K562 (cell line): Measurements from ENCODE around the gene ZNF18. TPM values are rescaled to one million over a fixed set of nuclear protein-coding genes. Genes with fewer than 3 reads are reported as not detected.

Source experiments
- ATAC-seq: fragments of 200-7000 bp; cut with Tn5 transposase; 3 replicates; pipeline ENCODE4 v1.9.1; 2020; ENCODE audit warnings: moderate library complexity
- BruUV-seq: library from RNA; stranded (reverse); fragments of 400-500 nt; replicated peaks from 2 replicates; lab custom pipeline; 2021; lab: Mats Ljungman, UMichigan
- CTCF ChIA-PET: fragments of 300-600 bp; formaldehyde crosslinking; extraction: SDS; loops from one replicate; lab custom pipeline; 2021; ENCODE audit warnings: low intra/inter-chr PET ratio; lab: Yijun Ruan, JAX
- POLR2A ChIA-PET: fragments of 300-600, 350-650 bp; sonication (Branson Sonifier 250); formaldehyde crosslinking; extraction: SDS; loops from one replicate; lab custom pipeline; 2021; ENCODE audit warnings: antibody characterized with exemption, inconsistent platforms; lab: Yijun Ruan, JAX
- DNase-seq, 4 experiments: peaks; one replicate each; pipeline versions ENCODE4 v3.0.0 to v3.0.0-alpha.2; 2011 to 2018; ENCODE audit warnings: low spot score in 3 of 4, mixed read lengths in 3 of 4; ENCODE audit errors: extremely low read depth in 1 of 4
- FAIRE-seq: peaks from 2 replicates; lab custom pipeline; 2011; peaks lifted over from hg19 to GRCh38; lab: Jason Lieb, UNC
- H2AFZ ChIP-seq: 2 replicates; pipeline ENCODE4 v1.6.0; 2011; ENCODE audit warnings: low read depth, low read length, control low read depth, inconsistent platforms
- H3K27ac ChIP-seq: fragments of 200-600 bp; 3 replicates; pipeline ENCODE4 v1.8.0; 2011; ENCODE audit warnings: low read depth, mild to moderate bottlenecking, control low read depth, inconsistent platforms, low read length, moderate library complexity, mixed read lengths; ENCODE audit errors: extremely low read depth
- H3K27me3 ChIP-seq, 2 experiments: fragments of 300-600 bp in 1 of 2; 2 replicates in 1 of 2; 3 replicates in 1 of 2; pipeline versions ENCODE4 v1.6.0 to v1.8.0; 2011; ENCODE audit warnings: inconsistent platforms in 2 of 2, low read length in 2 of 2, mild to moderate bottlenecking in 1 of 2, mixed read lengths in 1 of 2, moderate library complexity in 1 of 2; ENCODE audit not compliant: control insufficient read depth in 2 of 2, insufficient read depth in 2 of 2
- H3K36me3 ChIP-seq: fragments of 300-600 bp; 3 replicates; pipeline ENCODE4 v1.8.0; 2011; ENCODE audit warnings: mild to moderate bottlenecking, low read length, inconsistent platforms; ENCODE audit not compliant: control insufficient read depth, insufficient read depth
- H3K4me1 ChIP-seq, 2 experiments: fragments of 200-600 bp in 1 of 2; replicated peaks in 1 of 2; 2 replicates in 1 of 2; 3 replicates in 1 of 2; pipeline versions ENCODE4 v1.5.1 to v1.8.0; 2011; ENCODE audit warnings: inconsistent platforms in 2 of 2, low read length in 2 of 2, mild to moderate bottlenecking in 1 of 2, mixed read lengths in 1 of 2, moderate library complexity in 1 of 2; ENCODE audit not compliant: control insufficient read depth in 2 of 2, insufficient read depth in 2 of 2
- H3K4me2 ChIP-seq: 2 replicates; pipeline ENCODE4 v1.6.1; 2011; ENCODE audit warnings: low read length, control low read depth, inconsistent platforms, mixed read lengths; ENCODE audit not compliant: insufficient read depth
- H3K4me3 ChIP-seq: fragments of 200-600 bp; sonication (generic), shearing (Covaris generic); 2 replicates; pipeline ENCODE4 v1.5.1; 2016; ENCODE audit warnings: control low read depth, inconsistent platforms
- H3K79me2 ChIP-seq: fragments of 200-600 bp; 3 replicates; pipeline ENCODE4 v1.8.0; 2011; ENCODE audit warnings: low read length, inconsistent platforms; ENCODE audit not compliant: control insufficient read depth, insufficient read depth
- H3K9ac ChIP-seq, 2 experiments: 2 replicates each; pipeline versions ENCODE4 v1.6.0 to v1.6.1; 2011; ENCODE audit warnings: low read depth in 2 of 2, low read length in 2 of 2, control low read depth in 1 of 2, inconsistent platforms in 1 of 2, mild to moderate bottlenecking in 1 of 2, mixed read lengths in 1 of 2; ENCODE audit not compliant: insufficient read depth in 1 of 2
- H3K9me1 ChIP-seq: one replicate; pipeline ENCODE4 v1.6.0; 2011; ENCODE audit warnings: inconsistent platforms, mild to moderate bottlenecking, low read length, moderate library complexity; ENCODE audit not compliant: control insufficient read depth, insufficient read depth
- H3K9me3 ChIP-seq: replicated peaks from 2 replicates; pipeline ENCODE4 v1.5.1; 2011; ENCODE audit warnings: low read depth, low read length, inconsistent platforms; ENCODE audit not compliant: control insufficient read depth, insufficient read depth
- H4K20me1 ChIP-seq: replicated peaks from 2 replicates; pipeline ENCODE4 v1.6.1; 2011; ENCODE audit warnings: low read length, inconsistent platforms, mixed read lengths; ENCODE audit not compliant: control insufficient read depth, insufficient read depth
- CTCF ChIP-seq, 3 experiments: IDR thresholded peaks in 2 of 3; conservative IDR thresholded peaks in 1 of 3; 2 replicates each; pipeline ENCODE4 v1.5.1; 2011 to 2012; ENCODE audit warnings: low read length in 3 of 3, mild to moderate bottlenecking in 3 of 3, control low read depth in 2 of 3, improper control_type of control experiment in 1 of 3, inconsistent platforms in 1 of 3, low read depth in 1 of 3, mixed read lengths in 1 of 3, moderate library complexity in 1 of 3; ENCODE audit not compliant: insufficient read depth in 2 of 3
- CUX1 ChIP-seq: fragments of 200-800 bp; sonication (Bioruptor generic); IDR thresholded peaks from 2 replicates; pipeline ENCODE4 v1.6.1; 2016; ENCODE audit warnings: missing genetic modification characterization, missing compliant biosample characterization
- FOXJ2 ChIP-seq: fragments of 200-800 bp; sonication (Bioruptor generic); IDR thresholded peaks from 2 replicates; pipeline ENCODE4 v1.6.1; 2016; ENCODE audit warnings: missing genetic modification characterization, missing compliant biosample characterization
- POLR2A ChIP-seq: fragments of 450-650 bp; conservative IDR thresholded peaks from 2 replicates; pipeline ENCODE4 v1.6.1; 2016
- RAD21 ChIP-seq, 2 experiments: fragments of 250-450 bp in 1 of 2; fragments of 450-650 bp in 1 of 2; sonication (Bioruptor Pico) in 1 of 2; formaldehyde crosslinking in 1 of 2; IDR thresholded peaks in 1 of 2; conservative IDR thresholded peaks in 1 of 2; 2 replicates each; pipeline versions ENCODE4 v1.4.0 to v1.8.0; 2020 to 2022; ENCODE audit warnings: mild to moderate bottlenecking in 2 of 2, moderate library complexity in 1 of 2
- ZNF584 ChIP-seq: fragments of 200-800 bp; sonication (Bioruptor generic); IDR thresholded peaks from 2 replicates; pipeline ENCODE4 v1.6.1; 2016; ENCODE audit warnings: low read depth, mild to moderate bottlenecking, missing genetic modification characterization, missing compliant biosample characterization
- WGBS: fragments of 100-300 bp; shearing (Covaris generic); methylation state at CpG from one replicate; pipeline ENCODE4 v1.1.6; 2016; ENCODE audit warnings: low coverage, mixed read lengths; ENCODE audit not compliant: insufficient coverage; ENCODE audit errors: missing lambda C conversion rate; 5-methylcytosine and 5-hydroxymethylcytosine counted together
- in situ Hi-C: fragments of 300-500 bp; cut with MboI; formaldehyde crosslinking; loops from 4 replicates; pipeline ENCODE4 v1.15.0; 2018; ENCODE audit warnings: inconsistent platforms, mixed read lengths
- intact Hi-C: fragments of 100-400 bp; cut with micrococcal nuclease; formaldehyde crosslinking; loops from 2 replicates; pipeline ENCODE4 v1.14.2; 2022
- polyA plus RNA-seq, 8 experiments: library from polyadenylated mRNA; depleted of rRNA in 4 of 8; stranded (reverse) in 5 of 8; unstranded in 3 of 8; fragments of >200 nt; fragmentation: Nextera tagmentation in 2 of 8; fragmentation: Illumina TruSeq in 1 of 8; extraction: Ambion mirVana in 2 of 8; extraction: Trizol in 1 of 8; gene quantifications; 2 replicates each; pipeline versions ENCODE4 v1.2.1 to v1.2.3, GENCODE V29; 2011 to 2014; ENCODE audit warnings: inconsistent platforms in 1 of 8, missing spikeins in 1 of 8
- total RNA-seq, 7 experiments: library from RNA; depleted of rRNA in 6 of 7; stranded (reverse); fragments of >200 nt in 6 of 7; fragmentation: Illumina TruSeq in 2 of 7; extraction: Trizol in 2 of 7; gene quantifications; 2 replicates each; pipeline versions ENCODE4 v1.2.1 to v1.2.3, GENCODE V29; 2011 to 2021; ENCODE audit warnings: low replicate concordance in 1 of 7
- TF ChIP-seq, protein P1 (sequence below): fragments of 450-650 bp; formaldehyde crosslinking; IDR thresholded peaks from 2 replicates; pipeline ENCODE4 v1.4.0; 2020; ENCODE audit warnings: mild to moderate bottlenecking, moderate library complexity

ZNF18 gene
- total and polyA plus RNA-seq, 9 of the 15 experiments (the other 6 are each of a cell fraction or from before 2014, with no cell fraction given), result 1.1 to 5.0 (median 3.4) TPM

DNA sequence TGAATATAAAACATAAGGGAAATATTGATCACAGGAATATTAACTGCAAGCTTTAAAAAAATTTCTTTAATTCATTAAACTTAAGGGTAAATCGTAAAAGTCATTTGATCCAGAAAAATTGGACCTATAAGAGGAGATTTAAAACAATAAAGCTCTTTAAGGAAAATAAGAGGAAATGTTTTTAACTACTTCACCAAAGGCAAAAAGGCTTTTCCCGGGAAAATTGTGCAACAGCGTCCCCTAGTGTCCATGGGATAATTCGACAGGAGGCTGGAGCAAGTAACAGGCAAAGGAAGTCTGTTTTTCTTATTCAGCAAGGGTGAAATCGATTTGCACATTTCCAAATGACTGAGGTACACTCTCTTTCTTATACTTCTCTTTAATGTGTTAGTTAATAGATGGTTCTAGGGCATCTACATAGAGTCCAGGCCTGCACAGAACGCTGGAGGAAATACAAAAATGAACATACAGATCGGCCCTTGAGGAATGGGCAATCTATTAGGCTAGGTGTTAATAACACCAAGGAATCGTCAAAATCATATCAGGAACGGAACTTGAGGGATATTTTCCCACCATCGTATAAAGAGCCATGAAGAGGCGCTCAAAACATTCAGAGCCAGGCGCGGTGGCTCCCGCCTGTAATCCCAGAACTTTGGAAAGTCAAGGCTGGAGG is 61.4 kb downstream of the ZNF18 start:
- H3K4me2 ChIP-seq, result no peak overlapping the region
- in situ Hi-C loops, result no loop called here
- no peaks in the 10 kb centered on the region for H3K9me3 ChIP-seq
- intact Hi-C loops, result loop anchor here (2.0 to 10.0 kb wide), 3 partner anchors 37 to 1059 kb away; no protein-coding TSS in a partner anchor
- ChIA-PET POLR2A (no interaction called here), CTCF (interaction anchor here (0.6 to 0.8 kb wide), 2 partner anchors 1059 to 1062 kb away, joined by 3 read pairs; no protein-coding TSS in a partner anchor)
- DNase-seq, result peak; percentile 30 to 74 (median 50)
- H3K27ac ChIP-seq, result no peak overlapping the region
- BruUV-seq, result no TSS peak
- H3K79me2 ChIP-seq, result no peaks in the 10 kb centered on the region
- no peak overlapping the region for H3K9ac ChIP-seq
- peaks cover 0 to 27% of the 10 kb centered on the region in 2 experiments; a peak in 2 of 5 replicates for H3K27me3 ChIP-seq
- ATAC-seq, result peak; percentile 59
- no peaks in the 10 kb centered on the region for H3K36me3 ChIP-seq
- WGBS, result 19% methylated on average over 14 of the region's 14 CpGs
- H3K4me3 ChIP-seq, result no peak overlapping the region
- H3K9me1 ChIP-seq, result no peaks in the 10 kb centered on the region
- H4K20me1 ChIP-seq, result no peaks in the 10 kb centered on the region; the same call in 1 of the 2 replicates
- H3K4me1 ChIP-seq, result no peaks in the 10 kb centered on the region; a peak in 1 of 5 replicates
- no peak overlapping the region for H2AFZ ChIP-seq
- peak; percentile 74 for FAIRE-seq
- TF ChIP-seq, protein P1, sequence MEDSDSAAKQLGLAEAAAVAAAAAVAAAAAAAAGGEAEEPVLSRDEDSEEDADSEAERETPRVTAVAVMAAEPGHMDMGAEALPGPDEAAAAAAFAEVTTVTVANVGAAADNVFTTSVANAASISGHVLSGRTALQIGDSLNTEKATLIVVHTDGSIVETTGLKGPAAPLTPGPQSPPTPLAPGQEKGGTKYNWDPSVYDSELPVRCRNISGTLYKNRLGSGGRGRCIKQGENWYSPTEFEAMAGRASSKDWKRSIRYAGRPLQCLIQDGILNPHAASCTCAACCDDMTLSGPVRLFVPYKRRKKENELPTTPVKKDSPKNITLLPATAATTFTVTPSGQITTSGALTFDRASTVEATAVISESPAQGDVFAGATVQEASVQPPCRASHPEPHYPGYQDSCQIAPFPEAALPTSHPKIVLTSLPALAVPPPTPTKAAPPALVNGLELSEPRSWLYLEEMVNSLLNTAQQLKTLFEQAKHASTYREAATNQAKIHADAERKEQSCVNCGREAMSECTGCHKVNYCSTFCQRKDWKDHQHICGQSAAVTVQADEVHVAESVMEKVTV (CRISPR knock-in tag), result peak; percentile 40
- TF ChIP-seq CUX1 (CRISPR knock-in tag) (no peak), POLR2A (no peak), CTCF (IDR thresholded peaks at IDR 0.05 in 2 of 3, conservative IDR thresholded peaks at IDR 0.05 in 1 of 3; ENCODE audit: insufficient read depth in 2 of 3, low read depth in 1 of 3, low read length in 3 of 3) (peak; percentile 73 to 91 (median 83)), FOXJ2 (tag) (no peak), ZNF584 (no peak), RAD21 (CRISPR knock-in tag; conservative IDR thresholded peaks at IDR 0.05 in 1 of 2, IDR thresholded peaks at IDR 0.05 in 1 of 2) (peak; percentile 72 to 89)
